Endodermal cell (in vitro differentiated cells): ENCODE results near the gene DNASE2. TPM values are rescaled to one million over a fixed set of nuclear protein-coding genes. Genes with fewer than 3 reads are reported as not detected.

Experiments used
- DNase-seq: peaks from one replicate; pipeline ENCODE4 v3.0.0-alpha.2; 2017
- H3K27ac ChIP-seq: 2 replicates; pipeline ENCODE4 v1.5.1; 2013; ENCODE audit warnings: mild to moderate bottlenecking, low read depth, low read length, moderate library complexity
- H3K27me3 ChIP-seq: 2 replicates; pipeline ENCODE4 v1.6.1; 2013; ENCODE audit warnings: mild to moderate bottlenecking, low read length, moderate library complexity; ENCODE audit not compliant: insufficient read depth, control insufficient read depth, poor library complexity, severe bottlenecking
- H3K36me3 ChIP-seq: 2 replicates; pipeline ENCODE4 v1.7.0; 2013; ENCODE audit warnings: mild to moderate bottlenecking, low read length, moderate library complexity; ENCODE audit not compliant: control insufficient read depth, insufficient read depth
- H3K4me1 ChIP-seq: one replicate; pipeline ENCODE4 v1.7.0; 2013; ENCODE audit warnings: low read length; ENCODE audit not compliant: control insufficient read depth, insufficient read depth
- H3K4me3 ChIP-seq: 2 replicates; pipeline ENCODE4 v1.5.1; 2013; ENCODE audit warnings: mild to moderate bottlenecking, low read length, moderate library complexity
- H3K9ac ChIP-seq: 2 replicates; pipeline ENCODE4 v1.6.1; 2013; ENCODE audit warnings: mild to moderate bottlenecking, low read length, moderate library complexity; ENCODE audit not compliant: poor library complexity, severe bottlenecking; ENCODE audit errors: extremely low read depth
- H3K9me3 ChIP-seq: 2 replicates; pipeline ENCODE4 v1.6.1; 2013; ENCODE audit warnings: mild to moderate bottlenecking, low read length, moderate library complexity; ENCODE audit not compliant: control insufficient read depth
- H3K27ac Mint-ChIP-seq: 2 replicates; pipeline ENCODE4 v1.8.0; 2020; ENCODE audit warnings: mixed read lengths
- H3K27me3 Mint-ChIP-seq: 2 replicates; pipeline ENCODE4 v1.8.0; 2021; ENCODE audit warnings: mild to moderate bottlenecking, mixed read lengths; ENCODE audit not compliant: insufficient read depth
- H3K36me3 Mint-ChIP-seq: 2 replicates; pipeline ENCODE4 v1.8.0; 2020; ENCODE audit warnings: low read depth, mixed read lengths
- H3K4me1 Mint-ChIP-seq: 2 replicates; pipeline ENCODE4 v1.8.0; 2020; ENCODE audit warnings: mixed read lengths
- H3K4me3 Mint-ChIP-seq: 2 replicates; pipeline ENCODE4 v1.8.0; 2020; ENCODE audit warnings: mild to moderate bottlenecking, moderate library complexity, mixed read lengths
- H3K9me3 Mint-ChIP-seq: 2 replicates; pipeline ENCODE4 v1.8.0; 2020; ENCODE audit warnings: mild to moderate bottlenecking, mixed read lengths
- WGBS, 2 experiments: methylation state at CpG; one replicate each; pipeline versions ENCODE4 v1.1.5 to v1.1.7; 2013; ENCODE audit warnings: missing lambda C conversion rate in 2 of 2, mixed read lengths in 1 of 2; ENCODE audit not compliant: insufficient coverage in 1 of 2, insufficient read length in 1 of 2; 5-methylcytosine and 5-hydroxymethylcytosine counted together
- total RNA-seq, 2 donors: library from RNA; stranded (reverse); fragmentation: NEBNext Ultra II Directional in 1 of 2; extraction: Animal tissue kit (Norgen Biotek cat#: 25700) in 1 of 2; gene quantifications; 2 replicates in 1 of 2; 3 replicates in 1 of 2; pipeline ENCODE4 v1.2.1, GENCODE V29; 2021
- TF ChIP-seq, protein P1 (sequence below): fragments of 200-600 bp; sonication (generic); conservative IDR thresholded peaks from 2 replicates; pipeline ENCODE4 v1.5.0; 2021; ENCODE audit warnings: antibody characterized with exemption, mild to moderate bottlenecking

Gene DNASE2
- total RNA-seq, 2 donors from 2014 or later: 20.8 to 32.3 TPM

DNA sequence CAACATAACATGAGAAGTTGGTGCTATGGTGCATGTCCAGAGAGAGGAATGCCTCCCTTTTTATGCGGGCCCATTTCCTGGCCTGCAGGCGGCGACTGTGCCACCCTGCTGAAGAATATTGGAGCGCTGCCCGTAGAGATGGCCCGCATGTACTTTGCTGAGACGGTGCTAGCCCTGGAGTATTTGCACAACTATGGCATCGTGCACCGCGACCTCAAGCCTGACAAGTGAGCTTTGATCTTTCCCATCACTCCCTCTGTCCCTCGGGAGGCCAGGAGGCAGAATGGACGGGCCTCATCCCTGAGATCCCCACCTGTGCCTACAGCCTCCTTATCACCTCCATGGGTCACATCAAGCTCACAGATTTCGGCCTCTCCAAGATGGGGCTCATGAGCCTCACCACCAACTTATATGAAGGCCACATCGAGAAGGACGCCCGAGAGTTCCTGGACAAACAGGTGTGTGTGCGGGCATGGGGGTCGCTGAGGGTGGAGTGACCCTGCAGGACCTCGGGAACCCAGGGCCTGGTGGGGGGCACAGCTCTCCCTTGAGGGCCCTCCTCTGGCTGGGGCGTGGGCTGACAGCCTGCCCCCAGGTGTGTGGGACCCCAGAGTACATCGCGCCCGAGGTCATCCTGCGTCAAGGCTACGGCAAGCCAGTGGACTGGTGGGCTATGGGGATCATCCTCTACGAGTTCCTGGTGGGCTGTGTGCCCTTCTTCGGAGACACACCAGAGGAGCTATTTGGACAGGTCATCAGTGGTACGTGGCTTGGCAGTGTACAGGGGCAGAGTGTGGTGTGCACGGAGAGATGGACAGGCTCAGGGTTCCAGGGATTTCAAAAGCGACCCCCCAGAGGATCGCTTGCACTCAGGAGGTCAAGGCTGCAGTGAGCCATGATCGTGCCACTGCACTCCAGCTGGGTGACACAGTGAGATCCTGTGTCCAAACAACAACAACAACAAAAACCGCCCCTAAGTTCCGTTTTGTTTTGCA, 16.2 kb downstream of the DNASE2 start:
- H3K9me3 Mint-ChIP-seq: no peaks in the 10 kb centered on the region
- Histone ChIP-seq H3K36me3 (no peaks in the 10 kb centered on the region), H3K9me3 (no peaks in the 10 kb centered on the region), H3K27me3 (no peaks in the 10 kb centered on the region), H3K4me1 (no peaks in the 10 kb centered on the region), H3K27ac (no peak overlapping the region), H3K4me3 (no peak overlapping the region), H3K9ac (no peak overlapping the region)
- peaks cover 5% of the 10 kb centered on the region for H3K4me1 Mint-ChIP-seq
- H3K27ac Mint-ChIP-seq: no peak overlapping the region
- H3K4me3 Mint-ChIP-seq: no peak overlapping the region
- 90 to 93% methylated on average over 27 to 34 of the region's 34 CpGs for WGBS, 2 experiments
- peaks cover 7% of the 10 kb centered on the region for H3K27me3 Mint-ChIP-seq
- DNase-seq: no peak
- TF ChIP-seq, protein P1, sequence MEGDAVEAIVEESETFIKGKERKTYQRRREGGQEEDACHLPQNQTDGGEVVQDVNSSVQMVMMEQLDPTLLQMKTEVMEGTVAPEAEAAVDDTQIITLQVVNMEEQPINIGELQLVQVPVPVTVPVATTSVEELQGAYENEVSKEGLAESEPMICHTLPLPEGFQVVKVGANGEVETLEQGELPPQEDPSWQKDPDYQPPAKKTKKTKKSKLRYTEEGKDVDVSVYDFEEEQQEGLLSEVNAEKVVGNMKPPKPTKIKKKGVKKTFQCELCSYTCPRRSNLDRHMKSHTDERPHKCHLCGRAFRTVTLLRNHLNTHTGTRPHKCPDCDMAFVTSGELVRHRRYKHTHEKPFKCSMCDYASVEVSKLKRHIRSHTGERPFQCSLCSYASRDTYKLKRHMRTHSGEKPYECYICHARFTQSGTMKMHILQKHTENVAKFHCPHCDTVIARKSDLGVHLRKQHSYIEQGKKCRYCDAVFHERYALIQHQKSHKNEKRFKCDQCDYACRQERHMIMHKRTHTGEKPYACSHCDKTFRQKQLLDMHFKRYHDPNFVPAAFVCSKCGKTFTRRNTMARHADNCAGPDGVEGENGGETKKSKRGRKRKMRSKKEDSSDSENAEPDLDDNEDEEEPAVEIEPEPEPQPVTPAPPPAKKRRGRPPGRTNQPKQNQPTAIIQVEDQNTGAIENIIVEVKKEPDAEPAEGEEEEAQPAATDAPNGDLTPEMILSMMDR: peak; percentile 17
- H3K36me3 Mint-ChIP-seq: peaks cover 4% of the 10 kb centered on the region

DNA sequence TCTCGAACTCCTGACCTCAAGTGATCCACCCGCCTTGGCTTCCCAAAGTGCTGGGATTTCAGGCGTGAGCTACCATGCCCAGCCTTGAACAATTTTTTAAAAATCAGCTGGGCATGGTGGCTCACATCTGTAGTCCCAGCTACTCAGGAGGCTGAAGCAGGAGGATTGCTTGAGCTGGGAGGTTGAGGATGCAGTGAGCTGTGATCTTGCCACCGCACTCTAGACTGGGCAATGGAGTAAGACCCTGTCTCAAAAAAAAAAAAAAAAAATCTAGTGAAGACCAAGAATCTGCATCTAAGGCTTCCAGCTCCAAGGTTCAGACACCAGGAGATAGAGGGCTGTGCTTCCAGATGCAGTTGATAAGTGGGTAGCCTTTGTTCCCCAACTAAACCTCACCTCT, 17.1 kb downstream of the DNASE2 start:
- Histone ChIP-seq H3K9ac (no peak overlapping the region), H3K27ac (no peak overlapping the region), H3K4me1 (no peaks in the 10 kb centered on the region), H3K27me3 (no peaks in the 10 kb centered on the region), H3K36me3 (no peaks in the 10 kb centered on the region), H3K4me3 (no peak overlapping the region), H3K9me3 (no peaks in the 10 kb centered on the region)
- 92 to 100% methylated on average over 3 to 4 of the region's 4 CpGs for WGBS, 2 experiments
- TF ChIP-seq, protein P1: no peak
- H3K4me1 Mint-ChIP-seq: peaks cover 5% of the 10 kb centered on the region
- no peak for DNase-seq
- no peak overlapping the region for H3K27ac Mint-ChIP-seq
- H3K27me3 Mint-ChIP-seq: peaks cover 7% of the 10 kb centered on the region
- H3K36me3 Mint-ChIP-seq: peaks cover 2% of the 10 kb centered on the region
- H3K9me3 Mint-ChIP-seq: no peaks in the 10 kb centered on the region
- H3K4me3 Mint-ChIP-seq: no peak overlapping the region

GRCh38 chr19:12859546-12859945, 21.7 kb downstream of the DNASE2 start:
- Histone ChIP-seq H3K36me3 (no peaks in the 10 kb centered on the region), H3K4me3 (no peak overlapping the region), H3K9me3 (no peaks in the 10 kb centered on the region), H3K9ac (no peak overlapping the region), H3K27ac (no peak overlapping the region), H3K4me1 (no peaks in the 10 kb centered on the region), H3K27me3 (no peaks in the 10 kb centered on the region)
- 90 to 95% methylated on average over 4 to 7 of the region's 7 CpGs for WGBS, 2 experiments
- Mint-ChIP-seq H3K27ac (no peak overlapping the region), H3K9me3 (peaks cover 3% of the 10 kb centered on the region), H3K4me1 (no peaks in the 10 kb centered on the region), H3K27me3 (peaks cover 6% of the 10 kb centered on the region), H3K36me3 (peaks cover 6% of the 10 kb centered on the region), H3K4me3 (no peak overlapping the region)
- TF ChIP-seq, protein P1: no peak
- DNase-seq: no peak
